GM12864 (cell line): ENCODE measurements around the gene ZDHHC1.

Experiments used
- DNase-seq: peaks from one replicate; pipeline ENCODE4 v3.0.0-alpha.2; 2011; ENCODE audit warnings: low read depth
- H3K4me3 ChIP-seq: 2 replicates; pipeline ENCODE4 v1.5.1; 2011; ENCODE audit warnings: mild to moderate bottlenecking, low read depth, low read length, control low read depth
- TF ChIP-seq, protein P1 (sequence below): IDR thresholded peaks from 2 replicates; pipeline ENCODE4 v1.5.1; 2011; ENCODE audit warnings: low read depth, mild to moderate bottlenecking, moderate library complexity, low read length, control low read depth, inconsistent platforms; ENCODE audit errors: missing control alignments

Gene ZDHHC1

DNA sequence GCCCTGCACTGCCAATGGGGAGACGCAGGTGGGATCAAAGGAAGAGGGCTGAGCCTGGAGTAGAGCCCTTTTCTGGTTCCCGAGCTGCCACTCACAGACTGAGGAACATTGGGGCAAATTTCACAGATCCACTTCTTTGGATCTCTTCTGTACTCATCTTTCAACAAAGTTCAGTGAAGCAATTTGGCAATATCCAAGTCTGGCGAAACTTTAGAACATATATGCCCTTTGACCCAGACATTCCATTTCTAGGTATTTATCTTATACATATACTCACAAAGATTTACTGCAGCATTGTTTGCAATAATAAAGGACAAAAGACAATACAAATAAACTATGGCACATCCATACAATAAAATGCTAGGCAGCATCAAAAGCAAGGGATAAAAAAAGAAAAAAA lies 4.9 kb downstream of the ZDHHC1 start:
- DNase-seq: no peak
- no peak overlapping the region for H3K4me3 ChIP-seq
- TF ChIP-seq, protein P1, sequence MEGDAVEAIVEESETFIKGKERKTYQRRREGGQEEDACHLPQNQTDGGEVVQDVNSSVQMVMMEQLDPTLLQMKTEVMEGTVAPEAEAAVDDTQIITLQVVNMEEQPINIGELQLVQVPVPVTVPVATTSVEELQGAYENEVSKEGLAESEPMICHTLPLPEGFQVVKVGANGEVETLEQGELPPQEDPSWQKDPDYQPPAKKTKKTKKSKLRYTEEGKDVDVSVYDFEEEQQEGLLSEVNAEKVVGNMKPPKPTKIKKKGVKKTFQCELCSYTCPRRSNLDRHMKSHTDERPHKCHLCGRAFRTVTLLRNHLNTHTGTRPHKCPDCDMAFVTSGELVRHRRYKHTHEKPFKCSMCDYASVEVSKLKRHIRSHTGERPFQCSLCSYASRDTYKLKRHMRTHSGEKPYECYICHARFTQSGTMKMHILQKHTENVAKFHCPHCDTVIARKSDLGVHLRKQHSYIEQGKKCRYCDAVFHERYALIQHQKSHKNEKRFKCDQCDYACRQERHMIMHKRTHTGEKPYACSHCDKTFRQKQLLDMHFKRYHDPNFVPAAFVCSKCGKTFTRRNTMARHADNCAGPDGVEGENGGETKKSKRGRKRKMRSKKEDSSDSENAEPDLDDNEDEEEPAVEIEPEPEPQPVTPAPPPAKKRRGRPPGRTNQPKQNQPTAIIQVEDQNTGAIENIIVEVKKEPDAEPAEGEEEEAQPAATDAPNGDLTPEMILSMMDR: no peak

- TF ChIP-seq, protein P1: no peak
- no peak for DNase-seq
- H3K4me3 ChIP-seq: no peak overlapping the region
Measured at GRCh38 chr16:67409631-67410030, 6.6 kb downstream of the ZDHHC1 start.

DNA sequence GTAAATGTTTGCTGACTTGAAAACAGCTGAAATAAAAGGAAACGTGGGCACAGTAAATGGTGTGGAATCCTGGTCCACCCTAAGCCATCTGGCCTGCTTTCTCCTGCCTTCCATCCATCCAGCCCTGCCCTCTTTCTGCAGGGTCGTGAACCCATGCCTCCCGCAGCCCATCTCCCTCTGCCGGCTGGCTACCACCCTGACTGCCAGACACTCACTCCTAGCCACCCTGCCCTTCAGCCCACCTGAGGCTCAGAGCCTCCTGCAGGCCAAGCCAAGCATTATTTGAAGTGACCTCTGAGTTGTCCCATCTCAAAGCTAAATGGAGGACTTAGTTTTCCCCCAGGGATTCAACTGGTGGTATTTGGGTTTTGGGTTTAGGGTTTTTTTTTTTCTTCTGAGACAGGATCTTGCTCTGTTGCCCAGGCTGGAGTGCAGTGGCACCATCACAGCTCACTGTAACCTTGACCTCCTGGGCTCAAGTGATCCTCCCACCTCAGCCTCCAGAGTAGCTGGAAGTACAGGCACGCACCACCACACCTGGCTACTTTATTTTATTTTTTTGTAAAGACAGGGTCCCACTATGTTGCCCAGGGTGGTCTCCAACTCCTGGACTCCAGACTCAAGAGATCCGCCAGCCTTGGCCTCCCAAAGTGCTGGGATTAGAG lies 8.4 kb downstream of the ZDHHC1 start:
- TF ChIP-seq, protein P1: no peak
- no peak for DNase-seq
- no peak overlapping the region for H3K4me3 ChIP-seq

DNA sequence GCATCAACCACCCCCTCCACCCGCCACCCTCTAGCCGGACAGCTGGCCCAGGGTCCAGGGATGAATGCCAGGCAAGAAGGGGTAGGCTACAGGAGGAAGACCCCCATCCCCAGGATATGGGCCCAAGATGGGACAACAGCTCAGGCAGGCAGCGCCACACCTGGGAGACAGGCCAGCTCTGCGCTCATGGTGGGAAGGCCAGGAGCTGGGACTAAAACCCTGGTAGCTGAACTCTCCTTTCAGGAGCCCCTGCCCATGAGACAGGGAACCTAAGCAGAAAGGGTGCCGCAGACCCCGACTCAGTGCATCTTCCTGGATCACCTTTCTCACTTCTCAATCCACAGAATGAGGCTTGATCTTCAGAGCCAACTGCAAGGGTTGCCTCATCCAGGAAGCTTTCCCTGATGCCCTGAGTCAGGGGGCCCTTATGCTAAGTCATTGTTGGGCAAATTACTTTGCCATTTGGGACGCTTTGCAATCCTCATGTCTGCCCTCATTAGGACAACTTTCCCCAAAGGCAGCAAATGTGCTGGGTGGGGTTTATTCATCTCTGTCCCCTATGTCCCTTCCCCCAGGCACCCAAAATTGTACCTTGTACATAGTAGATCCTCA lies 9.0 kb downstream of the ZDHHC1 start:
- no peak for DNase-seq
- TF ChIP-seq, protein P1: no peak
- no peak overlapping the region for H3K4me3 ChIP-seq

GRCh38 chr16:67406111-67406971 lies 9.9 kb downstream of the ZDHHC1 start:
- DNase-seq: no peak
- H3K4me3 ChIP-seq: no peak overlapping the region
- TF ChIP-seq, protein P1: no peak

DNA sequence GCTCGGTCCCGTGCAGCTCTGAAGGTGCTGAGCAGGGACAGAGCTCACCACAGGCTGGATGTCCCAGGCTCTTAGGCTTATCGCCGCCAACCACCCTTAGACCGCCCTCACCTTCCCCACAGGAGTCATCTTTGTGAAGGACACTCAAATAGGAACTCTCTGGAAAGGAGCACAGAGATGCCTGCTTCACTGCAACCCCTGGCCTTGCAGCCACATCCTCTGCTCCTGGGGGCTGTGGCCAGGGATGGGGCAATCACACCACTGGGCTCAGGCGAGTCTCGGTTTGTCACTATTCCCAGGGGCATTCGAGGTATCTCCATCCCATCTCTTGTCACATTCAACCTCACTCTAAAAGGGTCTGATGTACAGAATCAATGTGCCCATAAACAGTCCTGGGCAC lies 10.9 kb downstream of the ZDHHC1 start:
- TF ChIP-seq, protein P1: no peak
- no peak for DNase-seq

More for the DNA sequence above, 10.9 kb downstream of the ZDHHC1 start:
- no peak overlapping the region for H3K4me3 ChIP-seq
